GM18909 (cell line): ENCODE measurements around the gene SMIM10L2A.
A peak's percentile ranks its signal among the peaks of the same experiment; 100 is the strongest.
"Not testable (repeated sequence)": the region's sequence is repeated elsewhere in the genome, so short reads cannot be mapped to it uniquely, and the experiment has no call there.

Experiments
- ATAC-seq: cut with Tn5 transposase; IDR thresholded peaks from one replicate; pipeline ENCODE4 v1.9.1; 2021; ENCODE audit warnings: mild to moderate bottlenecking; ENCODE audit not compliant: unreplicated experiment, poor library complexity

SMIM10L2A gene

DNA sequence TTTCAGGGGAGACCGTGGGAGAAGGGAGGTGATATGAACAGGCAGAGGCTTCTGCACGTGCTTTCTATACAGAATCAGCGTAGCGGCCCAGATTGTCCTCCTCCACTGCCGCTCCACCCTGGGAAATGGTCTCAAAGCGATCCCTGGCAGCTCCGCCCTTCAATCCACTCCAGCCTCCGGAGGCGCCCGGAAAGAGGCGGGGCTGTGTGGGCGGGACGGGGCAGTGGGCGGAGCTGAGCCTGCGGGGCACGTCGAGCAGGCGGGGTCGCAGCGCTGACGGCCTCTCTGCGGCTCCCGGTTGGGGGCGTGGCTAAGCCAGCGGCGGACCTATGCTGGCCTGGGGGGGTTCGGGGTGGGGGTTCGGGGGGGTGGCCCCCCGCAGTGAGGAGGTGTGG lies 210 bp upstream of the SMIM10L2A start:
- peak; percentile 84 for ATAC-seq

DNA sequence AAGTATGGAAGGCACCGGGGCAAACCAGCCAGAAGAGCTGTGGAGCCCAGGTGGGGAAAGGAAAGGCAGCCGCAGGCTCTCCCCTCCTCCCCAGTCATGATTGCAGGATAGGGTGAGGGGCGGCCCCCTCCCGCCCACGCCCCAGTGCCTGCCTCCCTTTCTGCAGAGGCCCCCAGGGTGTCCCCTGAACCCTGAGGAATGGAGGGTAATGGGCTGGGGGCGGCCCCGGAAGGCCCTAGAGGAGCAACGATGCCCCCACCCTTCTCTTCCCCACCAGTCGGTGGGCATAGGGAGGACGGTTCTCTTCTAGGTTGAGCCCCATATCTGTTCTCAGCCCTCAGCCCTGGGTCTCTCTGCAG lies 1.0 kb downstream of the SMIM10L2A start:
- not testable (repeated sequence) for ATAC-seq

DNA sequence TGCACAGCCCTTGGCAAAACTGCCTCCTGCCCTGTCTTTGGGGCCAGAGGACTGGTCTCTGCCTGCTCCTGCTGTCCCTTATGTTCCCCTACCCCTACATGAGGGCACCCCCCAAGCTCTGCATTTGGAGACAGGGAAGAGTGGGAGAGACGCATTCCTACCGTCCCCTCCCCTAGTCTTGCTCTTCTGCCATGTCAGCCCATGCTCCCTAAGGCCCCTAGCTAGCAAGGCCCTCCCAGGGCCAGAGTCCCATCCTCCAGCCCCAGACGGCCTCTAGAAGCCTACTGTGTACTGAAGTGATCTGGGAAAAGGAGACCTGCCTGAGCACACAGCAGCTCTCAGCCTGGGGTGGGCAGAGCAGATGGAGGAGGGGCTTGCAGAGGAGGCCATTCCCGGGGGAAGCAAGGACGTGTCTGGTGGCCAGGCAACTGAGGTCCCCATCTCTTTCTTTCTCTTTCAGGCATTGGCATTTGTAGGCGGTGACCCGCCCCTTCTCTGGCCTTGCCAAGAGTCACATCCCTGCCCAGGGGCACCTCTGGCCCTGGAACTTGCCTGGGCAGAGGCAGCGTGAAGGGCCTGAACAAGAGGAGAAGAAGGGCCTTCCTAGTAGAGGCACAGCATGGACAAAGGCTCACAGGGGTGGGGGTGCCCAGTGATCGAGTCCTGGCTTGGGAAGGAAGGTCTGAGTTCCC lies 1.6 kb downstream of the SMIM10L2A start:
- not testable (repeated sequence) for ATAC-seq

DNA sequence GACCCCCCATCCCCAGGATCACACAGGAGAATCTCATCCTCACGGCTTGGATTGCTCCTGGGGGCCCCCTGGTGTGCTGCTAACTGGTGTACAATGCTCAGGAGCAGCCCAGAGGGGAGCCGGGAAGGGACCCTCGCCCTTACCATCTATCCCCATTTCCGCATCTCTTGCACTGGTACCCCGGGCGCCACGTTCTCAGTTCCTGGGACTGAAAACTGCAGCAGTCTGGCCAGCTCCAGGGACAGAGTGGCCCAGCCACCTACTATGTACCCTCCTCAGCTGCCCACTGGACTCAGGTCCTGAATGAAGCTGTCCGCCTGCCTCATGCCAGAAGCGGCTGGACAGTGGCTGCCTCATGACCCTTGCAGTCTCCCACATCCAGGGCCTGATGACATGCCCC lies 2.7 kb downstream of the SMIM10L2A start:
- ATAC-seq, result no peak

DNA sequence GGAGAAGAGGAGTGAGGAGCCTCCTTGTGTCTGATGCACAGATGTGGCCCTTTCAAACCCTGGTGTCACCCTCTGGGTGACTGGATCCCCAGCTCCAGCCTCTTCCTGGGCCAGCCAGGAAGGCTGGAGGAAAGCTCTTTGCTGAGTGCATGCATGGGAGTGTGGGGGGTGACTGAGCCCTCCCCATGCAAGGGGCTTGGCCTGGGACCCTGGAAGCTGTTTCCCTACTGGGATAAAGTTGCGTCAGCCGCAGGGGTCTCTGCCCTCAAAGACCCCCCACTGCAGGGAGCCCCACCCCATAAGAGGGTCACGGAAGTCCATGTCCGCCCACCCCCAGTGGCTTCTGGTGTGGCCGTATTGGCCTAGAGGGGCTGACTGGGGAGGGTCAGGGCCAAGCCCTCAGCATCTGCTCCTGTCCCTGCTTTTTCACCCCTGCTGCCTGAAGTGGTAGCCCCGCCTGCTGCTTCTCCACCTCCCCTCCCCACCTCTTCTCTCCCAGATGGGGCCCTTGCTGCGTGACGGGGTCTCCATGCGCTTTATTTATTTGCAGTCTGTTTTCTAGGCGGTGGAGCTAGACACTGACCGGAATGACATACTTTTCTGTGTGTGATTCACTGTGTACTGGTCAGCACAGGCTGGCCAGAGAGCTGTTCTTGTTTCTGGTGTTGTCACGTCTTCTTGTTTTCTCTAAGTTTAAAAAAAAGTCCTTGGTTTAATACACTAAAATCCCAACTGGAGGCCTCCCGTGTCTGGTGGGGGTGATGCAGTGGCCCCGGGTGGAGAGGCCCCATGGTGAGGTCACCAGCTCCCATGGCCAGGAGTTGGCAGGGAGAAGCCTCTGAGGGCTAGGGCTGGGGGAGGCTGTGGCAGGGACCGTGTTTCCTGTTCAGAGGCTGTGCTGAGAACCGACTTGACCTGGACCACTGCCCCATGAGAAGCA lies 3.6 kb downstream of the SMIM10L2A start:
- no peak for ATAC-seq

DNA sequence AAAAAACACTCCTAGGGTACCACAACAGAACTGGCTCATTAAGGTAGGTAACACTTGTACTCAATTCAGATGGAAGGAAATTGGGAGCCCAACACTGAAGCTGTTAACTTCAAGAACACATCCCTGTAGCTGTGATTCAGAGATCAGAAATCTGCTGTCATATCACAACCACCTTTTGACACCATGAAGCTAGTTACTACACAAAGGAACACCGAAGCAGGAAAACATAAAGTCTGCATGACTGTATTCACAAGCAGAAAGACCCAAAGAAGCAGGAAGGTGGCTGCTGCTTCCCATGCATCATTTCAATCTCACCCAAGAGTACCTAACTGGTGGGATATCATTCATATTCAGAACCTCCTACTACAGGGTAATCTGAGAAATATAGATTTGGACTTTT lies 7.7 kb downstream of the SMIM10L2A start:
- no peak for ATAC-seq

DNA sequence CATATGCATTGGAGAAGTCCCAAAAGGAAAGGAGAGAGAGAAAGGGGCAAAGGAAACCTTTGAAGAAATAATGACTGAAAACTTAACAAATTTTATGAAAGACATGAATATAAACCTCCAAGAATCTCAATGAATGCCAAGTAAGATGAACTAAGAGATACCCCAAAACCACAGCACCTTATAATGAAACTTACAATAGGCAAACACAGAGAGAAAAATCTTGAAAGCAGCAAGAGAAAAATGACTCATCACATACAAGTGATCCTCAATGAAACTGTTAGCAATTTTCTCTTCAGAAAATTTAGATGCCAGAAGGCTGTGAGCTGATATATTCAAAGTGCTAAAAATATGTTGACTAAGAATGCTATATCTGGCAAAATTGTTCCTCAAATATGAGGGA lies 10.1 kb downstream of the SMIM10L2A start:
- no peak for ATAC-seq

DNA sequence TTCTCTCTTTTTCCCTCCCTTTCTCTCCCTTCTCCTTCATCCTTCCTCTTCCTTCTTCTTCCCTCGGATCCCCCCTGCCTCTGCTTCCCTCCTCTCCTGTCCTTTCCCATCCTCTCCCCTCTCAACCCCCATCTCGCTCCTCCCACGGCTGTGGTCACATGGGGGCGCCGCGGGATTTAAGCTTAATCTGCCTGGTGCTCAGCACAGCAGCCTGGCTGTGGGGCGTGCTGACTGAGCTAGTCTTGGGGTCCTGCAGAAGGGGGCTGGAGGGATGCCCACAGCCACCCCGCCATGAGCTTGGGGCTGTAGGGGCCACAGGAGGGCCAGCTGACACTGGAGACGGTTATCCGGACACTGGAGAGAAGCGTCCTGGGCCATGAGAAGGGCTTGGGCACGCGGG lies 10.7 kb downstream of the SMIM10L2A start:
- no peak for ATAC-seq

DNA sequence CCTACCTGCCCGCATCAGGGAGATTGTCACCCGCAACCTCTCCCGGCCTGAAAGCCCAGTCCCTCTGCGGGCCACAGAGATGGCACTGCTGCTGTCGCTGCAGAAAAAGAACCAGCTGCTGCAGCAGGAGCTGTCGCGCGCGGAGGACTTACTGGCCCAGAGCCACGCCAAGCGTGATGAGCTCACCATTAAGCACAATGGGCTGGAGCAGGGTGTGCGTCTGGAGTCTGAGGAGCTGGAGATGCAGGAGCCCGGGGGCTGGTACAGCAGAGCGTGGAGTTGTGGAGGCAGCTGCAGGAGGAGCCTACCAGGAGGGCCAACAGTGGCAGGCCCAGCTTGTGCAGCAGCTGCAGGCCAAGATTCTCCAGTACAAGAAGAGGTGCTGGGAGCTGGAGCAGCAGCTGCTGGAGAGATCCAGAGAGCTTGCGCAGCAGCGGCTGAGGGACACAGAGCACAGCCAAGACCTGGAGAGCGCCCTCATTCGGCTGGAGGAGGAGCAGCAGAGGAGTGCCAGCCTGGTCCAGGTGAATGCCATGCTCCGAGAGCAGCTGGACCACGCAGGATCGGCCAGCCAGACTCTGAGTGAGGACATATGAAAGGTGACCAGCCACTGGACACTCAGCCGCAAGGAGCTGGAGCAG lies 11.3 kb downstream of the SMIM10L2A start:
- no peak for ATAC-seq

DNA sequence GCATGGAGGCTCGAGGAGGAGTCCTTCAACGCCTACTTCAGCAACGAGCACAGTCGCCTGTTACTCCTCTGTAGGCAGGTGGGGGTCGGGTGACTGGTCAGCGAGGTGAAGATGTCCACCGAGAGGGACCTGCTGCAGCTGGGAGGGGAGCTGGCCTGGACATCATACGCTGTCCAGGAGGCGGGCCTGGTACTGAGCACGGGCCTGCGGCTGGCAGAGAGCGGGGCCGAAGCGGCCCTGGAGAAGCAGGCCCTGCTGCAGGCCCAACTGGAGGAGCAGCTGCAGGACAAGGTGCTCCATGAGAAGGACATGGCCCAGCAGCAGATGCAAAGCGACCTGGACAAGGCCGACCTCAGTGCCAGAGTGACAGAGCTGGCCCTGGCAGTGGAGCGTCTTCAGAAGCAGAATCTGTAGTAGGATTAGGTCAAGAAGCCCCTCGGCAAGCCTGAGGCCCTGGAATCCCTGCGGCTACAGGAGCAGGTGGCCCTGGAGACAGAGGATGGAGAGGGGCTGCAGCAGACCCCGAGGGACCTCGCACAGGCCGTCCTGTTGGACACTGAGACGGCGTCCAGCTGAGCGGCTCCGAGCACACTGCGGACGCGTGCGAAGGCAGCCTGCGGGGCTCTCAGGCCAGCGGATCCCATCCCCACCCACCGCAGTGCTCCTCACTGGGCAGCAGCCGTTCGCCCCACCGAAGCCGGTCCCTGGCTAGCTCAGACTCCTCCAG lies 11.9 kb downstream of the SMIM10L2A start:
- ATAC-seq, result no peak

DNA sequence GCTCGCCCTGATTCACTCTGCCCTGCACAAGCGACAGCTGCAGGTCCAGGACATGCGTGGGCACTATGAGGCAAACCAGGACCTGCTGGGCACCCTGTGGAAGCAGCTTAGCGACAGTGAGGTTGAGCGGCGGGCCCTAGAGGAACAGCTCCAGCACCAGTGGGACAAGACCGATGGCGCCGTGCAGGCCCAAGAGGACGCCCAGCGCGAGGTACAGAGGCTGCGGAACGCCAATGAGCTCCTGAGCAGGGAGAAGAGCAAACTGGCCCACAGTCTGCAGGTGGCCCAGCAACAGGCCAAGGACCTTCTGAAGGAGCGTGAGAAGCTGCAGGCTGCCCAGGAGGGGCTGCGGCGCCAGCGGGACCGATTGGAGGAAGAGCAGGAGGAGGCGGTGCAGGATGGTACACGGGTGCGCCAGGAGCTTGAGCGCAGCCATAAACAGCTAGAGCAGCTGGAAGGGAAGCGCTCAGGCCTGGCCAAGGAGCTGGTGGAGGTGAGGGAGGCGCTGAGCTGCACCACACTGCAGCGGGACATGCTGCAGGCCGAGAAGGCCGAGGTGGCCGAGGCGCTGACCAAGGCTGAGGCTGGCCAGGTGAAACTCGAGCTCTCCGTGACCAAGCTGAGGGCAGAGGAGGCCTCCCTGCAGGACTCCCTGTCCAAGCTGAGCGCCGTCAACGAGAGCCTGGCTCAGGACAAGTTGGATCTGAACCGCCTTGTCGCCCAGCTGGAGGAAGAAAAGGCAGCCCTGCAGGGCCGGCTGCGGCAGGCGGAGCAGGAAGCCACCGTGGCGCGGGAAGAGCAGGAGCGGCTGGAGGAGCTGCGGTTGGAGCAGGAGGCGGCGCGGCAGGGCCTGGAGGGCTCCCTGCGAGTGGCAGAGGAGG lies 12.8 kb downstream of the SMIM10L2A start:
- no peak for ATAC-seq

DNA sequence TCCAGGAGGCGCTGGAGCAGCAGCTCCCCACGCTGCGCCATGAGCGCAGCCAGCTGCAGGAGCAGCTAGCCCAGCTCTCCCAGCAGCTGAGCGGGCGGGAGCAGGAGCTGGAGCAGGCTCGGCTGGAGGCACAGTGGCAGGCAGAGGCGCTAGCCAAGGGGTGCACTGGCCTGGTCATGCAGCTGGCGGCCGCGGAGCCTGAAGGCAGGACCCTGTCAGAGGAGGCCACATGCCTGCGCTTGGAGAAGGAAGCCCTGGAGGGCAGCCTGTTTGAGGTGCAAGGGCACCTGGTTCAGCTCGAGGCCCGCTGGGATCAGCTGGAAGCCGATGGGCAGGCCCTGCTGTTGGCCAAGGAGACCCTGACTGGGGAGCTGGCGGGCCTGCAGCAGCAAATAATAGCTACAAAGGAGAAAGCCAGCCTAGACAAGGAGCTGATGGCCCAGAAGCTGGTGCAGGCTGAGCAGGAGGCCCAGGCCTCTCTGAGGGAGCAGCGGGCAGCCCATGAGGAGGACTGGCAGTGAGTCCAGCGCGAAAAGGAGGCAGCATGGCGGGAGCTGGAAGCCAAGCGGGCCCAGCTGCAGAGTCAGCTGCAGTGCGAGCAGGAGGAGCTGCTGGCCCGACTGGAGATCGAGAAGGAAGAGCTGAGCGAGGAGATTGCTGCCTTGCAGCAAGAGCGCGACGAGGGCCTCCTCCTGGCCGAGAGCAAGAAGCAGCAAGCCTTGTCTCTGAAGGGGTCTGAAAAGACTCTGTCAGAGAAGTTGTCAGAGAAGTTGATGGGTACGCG lies 13.6 kb downstream of the SMIM10L2A start:
- ATAC-seq, result no peak

DNA sequence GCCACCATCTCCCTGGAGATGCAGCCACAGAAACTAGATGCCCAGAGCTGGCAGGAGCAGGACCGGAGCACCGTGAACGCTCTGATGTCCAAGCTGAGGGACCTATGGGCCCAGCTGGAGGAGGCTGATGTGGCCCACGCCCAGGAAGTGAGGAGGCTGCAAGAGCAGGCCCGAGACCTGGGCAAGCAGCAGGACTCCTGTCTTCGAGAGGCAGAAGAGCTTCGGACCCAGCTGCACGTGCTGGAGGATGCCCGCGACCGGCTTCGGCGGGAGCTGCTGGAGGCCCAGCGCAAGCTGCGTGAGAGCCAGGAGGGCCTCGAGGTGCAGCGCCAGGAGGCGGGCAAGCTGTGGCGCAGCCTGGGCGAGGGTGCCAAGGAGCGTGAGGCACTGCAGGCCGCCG lies 14.2 kb downstream of the SMIM10L2A start:
- ATAC-seq, result no peak

DNA sequence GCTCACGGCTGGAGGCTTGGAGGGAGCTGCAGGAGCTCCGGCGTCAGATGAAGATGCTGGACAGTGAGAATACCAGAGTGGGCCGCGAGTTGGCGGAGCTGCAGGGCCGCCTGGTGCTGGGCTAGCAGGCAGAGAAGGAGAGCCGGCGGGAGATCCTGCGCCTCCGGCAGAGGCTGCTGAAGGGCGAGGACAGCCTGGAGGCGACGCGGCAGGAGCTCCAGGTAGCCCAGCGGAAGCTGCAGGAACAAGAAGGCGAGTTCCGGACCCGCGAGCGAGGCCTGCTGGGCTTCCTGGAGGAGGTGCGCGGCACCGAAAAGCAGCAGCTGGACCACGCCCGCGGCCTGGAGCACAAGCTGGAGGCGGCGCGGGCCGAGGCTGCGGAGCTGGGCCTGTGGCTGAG lies 14.7 kb downstream of the SMIM10L2A start:
- no peak for ATAC-seq

DNA sequence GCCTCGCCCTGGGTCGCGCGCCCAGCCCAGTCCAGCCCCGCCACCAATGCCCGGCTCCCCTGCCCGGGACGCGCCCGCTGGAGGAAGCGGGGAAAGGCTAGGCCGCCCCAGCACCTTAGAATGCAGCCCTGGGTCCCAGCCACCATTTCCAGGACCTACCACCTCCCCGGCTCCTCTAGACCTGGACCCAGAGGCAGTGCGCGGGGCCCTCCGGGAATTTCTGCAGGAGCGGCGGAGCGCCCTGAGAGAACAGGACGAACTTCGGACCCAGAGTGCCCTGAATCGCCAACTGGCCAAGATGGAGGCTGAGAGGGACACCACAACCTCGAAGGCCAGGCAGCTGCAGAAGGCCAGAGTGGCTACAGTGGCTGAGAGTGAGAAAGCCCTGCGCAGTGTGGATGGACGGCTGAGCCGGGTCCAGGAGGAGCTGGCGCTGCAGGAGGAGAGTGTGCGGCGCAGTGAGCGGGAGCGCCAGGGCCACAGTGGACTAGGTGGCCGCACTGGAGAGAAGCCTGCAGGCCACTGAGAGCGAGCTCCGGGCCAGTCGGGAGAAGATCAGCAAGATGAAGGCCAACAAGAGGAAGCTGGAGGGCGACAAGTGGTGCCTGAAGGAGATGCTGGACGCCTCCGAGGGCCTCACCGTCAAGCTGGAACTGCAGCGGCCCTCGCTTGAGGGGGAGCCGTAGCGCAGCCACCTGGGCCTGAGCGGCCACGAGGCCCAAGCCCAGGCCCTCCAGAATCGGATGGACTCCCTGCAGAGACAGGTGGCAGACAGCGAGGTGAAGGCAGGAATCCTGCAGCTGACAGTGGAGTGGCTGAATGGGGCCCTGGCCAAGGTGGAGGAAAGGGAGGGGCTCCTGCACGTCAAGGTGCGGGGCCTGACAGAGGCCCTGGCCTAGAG lies 15.5 kb downstream of the SMIM10L2A start:
- ATAC-seq, result no peak

DNA sequence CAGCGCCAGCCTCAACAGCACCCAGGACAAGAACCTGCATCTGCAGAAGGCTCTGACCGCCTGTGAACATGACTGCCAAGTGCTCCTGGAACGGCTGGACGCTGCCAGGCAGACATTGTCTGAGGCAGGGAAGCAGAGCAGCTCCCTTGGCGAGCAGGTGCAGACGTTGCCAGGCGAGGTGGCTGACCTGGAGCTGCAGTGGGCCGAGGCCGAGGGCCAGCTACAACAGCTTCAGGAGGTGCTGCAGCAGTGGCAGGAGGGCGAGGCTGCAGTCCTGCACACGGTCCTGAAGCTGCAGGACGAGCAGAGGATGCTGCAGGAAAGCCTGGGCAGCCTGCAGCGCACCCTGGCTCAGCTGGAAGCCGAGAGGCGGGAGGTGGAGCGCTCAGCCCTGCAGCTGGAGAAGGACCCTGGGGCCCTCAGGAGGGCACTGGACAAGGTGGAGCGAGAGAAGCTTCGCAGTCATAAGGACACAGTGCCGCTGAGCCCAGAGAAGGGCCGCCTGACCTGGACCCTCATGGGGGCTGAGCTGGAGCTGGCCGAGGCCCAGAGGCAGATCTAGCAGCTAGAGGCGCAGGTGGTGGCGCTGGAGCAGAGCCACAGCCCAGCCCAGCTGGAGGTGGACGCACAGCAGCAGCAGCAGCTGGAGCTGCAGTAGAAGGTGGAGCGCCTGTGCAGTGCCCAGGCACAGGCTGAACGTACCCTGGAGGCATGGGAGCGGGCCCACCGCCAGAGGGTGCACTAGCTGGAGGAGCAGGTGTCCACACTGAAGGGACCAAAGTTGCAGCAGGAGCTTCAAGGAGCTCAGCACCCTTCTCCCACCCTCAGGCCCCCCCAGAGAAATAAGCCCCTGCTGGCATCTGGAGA lies 16.4 kb downstream of the SMIM10L2A start:
- no peak for ATAC-seq

DNA sequence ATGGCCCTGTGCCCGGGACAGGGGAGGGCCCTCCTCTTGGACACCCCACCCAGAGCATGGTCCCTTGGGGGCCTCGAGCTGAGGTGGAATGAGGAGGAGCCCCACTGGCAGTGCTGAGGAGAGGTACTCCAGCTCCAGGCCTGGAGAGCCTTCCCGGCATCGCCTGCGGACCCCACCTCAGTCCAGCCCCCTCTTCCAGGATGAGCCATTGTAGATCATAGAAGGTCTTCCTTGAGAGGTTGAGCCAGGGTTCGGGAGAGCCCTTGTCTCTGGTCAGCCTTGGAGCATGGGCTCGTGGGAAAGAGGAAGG lies 16.9 kb downstream of the SMIM10L2A start:
- no peak for ATAC-seq
